ENCODE data around the gene SMIM35. TPM values are rescaled to one million over a fixed set of nuclear protein-coding genes. Genes with fewer than 3 reads are reported as not detected.

Gene SMIM35
- total and polyA plus RNA-seq, 2 donors (not counting 3 experiments of a cell fraction or from before 2014, with no cell fraction given) = not detected

GRCh38 chr11:117995472-117995871, 91.3 kb downstream of the SMIM35 start:
- ChIA-PET CTCF (no interaction called here), POLR2A (no interaction called here)
- no peak for TF ChIP-seq POLR2A (IDR thresholded peaks at IDR 0.05; ENCODE audit: low read depth, low read length)
- no peak for TF ChIP-seq MAX (IDR thresholded peaks at IDR 0.05; ENCODE audit: insufficient read depth, insufficient read length)
- no peak for TF ChIP-seq EZH2 (IDR thresholded peaks at IDR 0.05; ENCODE audit: borderline replicate concordance, low read depth, low read length, severe bottlenecking)
- TF ChIP-seq MYC (IDR thresholded peaks at IDR 0.05; ENCODE audit: low read depth, low read length) = no peak
- no peak for TF ChIP-seq FOS (IDR thresholded peaks at IDR 0.05; ENCODE audit: borderline replicate concordance, insufficient read depth, low read length)
- no peaks in the 10 kb centered on the region for H3K79me2 ChIP-seq (ENCODE audit: control insufficient read depth, insufficient read depth, low read length)
- no TSS peak for BruUV-seq (replicated peaks)
- H3K27me3 ChIP-seq (ENCODE audit: control insufficient read depth in 2 of 2, insufficient read depth in 2 of 2, low read length in 2 of 2) = no peaks in the 10 kb centered on the region
- H3K9ac ChIP-seq (replicated peaks; ENCODE audit: extremely low read depth, insufficient read depth, low read length) = no peak overlapping the region
- H3K4me1 ChIP-seq (ENCODE audit: control insufficient read depth, extremely low read depth, insufficient read depth, low read length) = no peaks in the 10 kb centered on the region
- H3K4me3 ChIP-seq (replicated peaks in 1 of 3; ENCODE audit: insufficient read depth in 1 of 3, low read depth in 1 of 3, low read length in 3 of 3) = no peak overlapping the region
- DNase-seq (ENCODE audit: low read depth, low spot score) = no peak
- no peak overlapping the region for H3K4me2 ChIP-seq (ENCODE audit: insufficient read depth, low read length)
- dilution Hi-C loops (cut with MboI; ENCODE audit: extremely low pct_ligation_motif_present, low sequenced_read_pairs) (no loop called here), intact Hi-C loops (cut with micrococcal nuclease) (no loop called here)
- no peaks in the 10 kb centered on the region for H3K9me1 ChIP-seq (replicated peaks; ENCODE audit: control insufficient read depth, extremely low read depth, insufficient read depth, low read length)
- no peak for FAIRE-seq
- H3K36me3 ChIP-seq (ENCODE audit: control insufficient read depth in 2 of 2, extremely low read depth in 1 of 2, insufficient read depth in 2 of 2, low read length in 2 of 2) = no peaks in the 10 kb centered on the region
- no peak overlapping the region for H3K27ac ChIP-seq (ENCODE audit: insufficient read depth, low read depth, low read length)
- H4K20me1 ChIP-seq (replicated peaks; ENCODE audit: control insufficient read depth, extremely low read depth, insufficient read depth, low read length) = no peaks in the 10 kb centered on the region
- no peak overlapping the region for H2AFZ ChIP-seq (ENCODE audit: low read depth, low read length)
- H3K9me3 ChIP-seq (replicated peaks; ENCODE audit: control insufficient read depth, insufficient read depth, low read length) = no peaks in the 10 kb centered on the region

DNA sequence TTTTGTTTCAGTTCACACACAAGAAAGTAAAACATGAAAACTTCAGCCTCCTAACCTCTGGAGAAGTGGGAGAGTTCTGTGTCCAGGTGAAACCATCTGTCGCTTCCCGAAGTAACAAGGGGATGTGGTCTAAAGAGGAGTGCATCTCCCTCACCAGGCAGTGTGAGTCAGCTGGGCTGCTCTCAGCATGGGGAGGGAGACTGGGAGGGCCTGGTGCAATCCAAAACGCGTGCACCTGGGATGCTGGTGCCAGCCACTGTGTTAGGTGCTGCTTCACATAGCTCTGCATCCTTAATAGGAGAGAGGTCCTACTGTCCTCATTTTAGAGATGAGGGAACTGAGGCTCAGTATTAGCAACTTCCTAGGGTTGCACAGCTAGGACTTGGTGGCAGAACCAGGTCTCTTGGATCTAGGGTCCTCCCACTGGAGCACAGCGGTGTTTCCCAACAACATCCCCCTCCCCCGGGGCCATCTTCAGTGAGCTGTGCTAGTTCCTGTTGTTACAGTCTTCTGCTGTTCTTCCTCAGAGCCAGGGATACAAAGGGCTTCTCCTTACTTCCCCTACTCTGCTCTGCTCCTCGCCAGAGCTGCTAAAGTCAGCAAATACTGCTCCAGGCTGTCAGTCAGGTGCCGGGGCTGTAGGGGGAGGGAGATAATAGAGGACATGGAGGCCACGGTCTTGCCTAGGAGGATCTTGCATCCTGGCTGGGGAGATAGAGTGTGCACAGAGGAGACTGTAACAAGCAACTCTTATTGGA, 92.6 kb downstream of the SMIM35 start:
- Histone ChIP-seq H3K4me2 (ENCODE audit: insufficient read depth, low read length) (no peak overlapping the region), H3K27ac (ENCODE audit: insufficient read depth, low read depth, low read length) (no peak overlapping the region), H3K9ac (replicated peaks; ENCODE audit: extremely low read depth, insufficient read depth, low read length) (no peak overlapping the region), H4K20me1 (replicated peaks; ENCODE audit: control insufficient read depth, extremely low read depth, insufficient read depth, low read length) (no peaks in the 10 kb centered on the region), H3K9me3 (replicated peaks; ENCODE audit: control insufficient read depth, insufficient read depth, low read length) (no peaks in the 10 kb centered on the region), H3K4me1 (ENCODE audit: control insufficient read depth, extremely low read depth, insufficient read depth, low read length) (no peaks in the 10 kb centered on the region), H3K4me3 (replicated peaks in 1 of 3; ENCODE audit: insufficient read depth in 1 of 3, low read depth in 1 of 3, low read length in 3 of 3) (no peak overlapping the region), H3K9me1 (replicated peaks; ENCODE audit: control insufficient read depth, extremely low read depth, insufficient read depth, low read length) (no peaks in the 10 kb centered on the region), H3K27me3 (ENCODE audit: control insufficient read depth in 2 of 2, insufficient read depth in 2 of 2, low read length in 2 of 2) (no peaks in the 10 kb centered on the region), H3K36me3 (ENCODE audit: control insufficient read depth in 2 of 2, extremely low read depth in 1 of 2, insufficient read depth in 2 of 2, low read length in 2 of 2) (no peaks in the 10 kb centered on the region), H3K79me2 (ENCODE audit: control insufficient read depth, insufficient read depth, low read length) (no peaks in the 10 kb centered on the region), H2AFZ (ENCODE audit: low read depth, low read length) (no peak overlapping the region)
- dilution Hi-C loops (cut with MboI; ENCODE audit: extremely low pct_ligation_motif_present, low sequenced_read_pairs) = no loop called here
- intact Hi-C loops (cut with micrococcal nuclease) = no loop called here
- DNase-seq (ENCODE audit: low read depth, low spot score) (no peak), FAIRE-seq (no peak)
- no TSS peak for BruUV-seq (replicated peaks)
- TF ChIP-seq POLR2AphosphoS5 (IDR thresholded peaks at IDR 0.05; ENCODE audit: insufficient read depth, low read depth, low read length) (no peak), FOS (IDR thresholded peaks at IDR 0.05; ENCODE audit: borderline replicate concordance, insufficient read depth, low read length) (no peak), EZH2 (IDR thresholded peaks at IDR 0.05; ENCODE audit: borderline replicate concordance, low read depth, low read length, severe bottlenecking) (no peak), MAX (IDR thresholded peaks at IDR 0.05; ENCODE audit: insufficient read depth, insufficient read length) (no peak), POLR2A (IDR thresholded peaks at IDR 0.05; ENCODE audit: low read depth, low read length) (no peak), JUN (IDR thresholded peaks at IDR 0.05; ENCODE audit: borderline replicate concordance, insufficient read depth, insufficient read length, low read depth) (no peak)
- CTCF ChIA-PET = interaction anchor here (1.3 kb wide), 2 partner anchors 47 to 59 kb away, joined by 5 read pairs; no protein-coding TSS in a partner anchor
- POLR2A ChIA-PET = no interaction called here

All from endothelial cell of umbilical vein (primary cell).